GM12878 (cell line): Measurements from ENCODE around the gene PC. TPM values are rescaled to one million over a fixed set of nuclear protein-coding genes. Genes with fewer than 3 reads are reported as not detected.
A peak's percentile ranks its signal among the peaks of the same experiment; 100 is the strongest.

ENCODE experiments used
- ATAC-seq: fragments of 200-7000 bp; cut with Tn5 transposase; 3 replicates; pipeline ENCODE4 v1.9.1; 2020; ENCODE audit warnings: mild to moderate bottlenecking, moderate library complexity
- BruUV-seq: library from RNA; stranded (reverse); fragments of 400-500 nt; replicated peaks from 2 replicates; lab custom pipeline; 2021; lab: Mats Ljungman, UMichigan
- CTCF ChIA-PET: fragments of 300-600 bp; sonication (Branson Sonifier 250); formaldehyde crosslinking; extraction: SDS; loops from one replicate; lab custom pipeline; 2021; ENCODE audit warnings: inconsistent platforms; lab: Yijun Ruan, JAX
- POLR2A ChIA-PET: fragments of 350-600 bp; formaldehyde crosslinking; extraction: SDS; loops from one replicate; lab custom pipeline; 2021; ENCODE audit warnings: inconsistent platforms; lab: Charles Lee
- RAD21 ChIA-PET: fragments of 300-600 bp; sonication (Branson Sonifier 250); formaldehyde crosslinking; loops from one replicate; lab custom pipeline; 2023; ENCODE audit warnings: antibody characterized with exemption; ENCODE audit not compliant: unreplicated experiment; lab: Charles Lee
- SMC1A ChIA-PET: fragments of 300-600 bp; sonication (Branson Sonifier 250); formaldehyde crosslinking; loops from one replicate; lab custom pipeline; 2023; ENCODE audit not compliant: unreplicated experiment, uncharacterized antibody; lab: Charles Lee
- DNase-seq: peaks from one replicate; pipeline ENCODE4 v3.0.0-alpha.2; 2011; ENCODE audit warnings: low read depth, low spot score
- FAIRE-seq: peaks from 3 replicates; lab custom pipeline; 2011; peaks lifted over from hg19 to GRCh38; lab: Jason Lieb, UNC
- H2AFZ ChIP-seq: 2 replicates; pipeline ENCODE4 v1.6.0; 2011; ENCODE audit warnings: low read depth, low read length, control low read depth; ENCODE audit not compliant: control insufficient read depth
- H3K27ac ChIP-seq: 2 replicates; pipeline ENCODE4 v1.5.1; 2011; ENCODE audit warnings: control low read depth; ENCODE audit not compliant: control insufficient read depth, insufficient read depth
- H3K27me3 ChIP-seq, 2 experiments: replicated peaks in 1 of 2; 2 replicates each; pipeline versions ENCODE4 v1.6.0 to v1.6.1; 2011; ENCODE audit warnings: low read length in 1 of 2; ENCODE audit not compliant: control insufficient read depth in 2 of 2, insufficient read depth in 2 of 2
- H3K36me3 ChIP-seq, 2 experiments: 2 replicates each; pipeline ENCODE4 v1.5.1; 2011; ENCODE audit warnings: low read length in 1 of 2; ENCODE audit not compliant: control insufficient read depth in 2 of 2, insufficient read depth in 2 of 2
- H3K4me1 ChIP-seq: 2 replicates; pipeline ENCODE4 v1.6.1; 2011; ENCODE audit warnings: mild to moderate bottlenecking, low read length, moderate library complexity, mixed read lengths; ENCODE audit not compliant: control insufficient read depth, insufficient read depth
- H3K4me2 ChIP-seq: 2 replicates; pipeline ENCODE4 v1.6.0; 2011; ENCODE audit warnings: control low read depth; ENCODE audit not compliant: control insufficient read depth, insufficient read depth
- H3K4me3 ChIP-seq: fragments of 200-600 bp; sonication (generic); 2 replicates; pipeline ENCODE4 v1.5.1; 2016
- H3K79me2 ChIP-seq: 2 replicates; pipeline ENCODE4 v1.6.0; 2011; ENCODE audit warnings: low read length; ENCODE audit not compliant: control insufficient read depth, insufficient read depth
- H3K9ac ChIP-seq: 2 replicates; pipeline ENCODE4 v1.8.0; 2011; ENCODE audit warnings: low read length, control low read depth, mixed read lengths; ENCODE audit not compliant: control insufficient read depth, insufficient read depth
- H3K9me3 ChIP-seq: replicated peaks from 3 replicates; pipeline ENCODE4 v1.5.1; 2011; ENCODE audit warnings: mild to moderate bottlenecking, low read length; ENCODE audit not compliant: control insufficient read depth, insufficient read depth
- H4K20me1 ChIP-seq: 2 replicates; pipeline ENCODE4 v1.6.0; 2011; ENCODE audit not compliant: control insufficient read depth, insufficient read depth
- HDGF ChIP-seq: fragments of 450-650 bp; IDR thresholded peaks from 2 replicates; pipeline ENCODE4 v1.6.1; 2016; ENCODE audit warnings: antibody characterized with exemption
- MYB ChIP-seq: fragments of 150-350 bp; IDR thresholded peaks from 2 replicates; pipeline ENCODE4 v1.6.1; 2014; ENCODE audit warnings: mild to moderate bottlenecking, low read depth, low read length, borderline replicate concordance
- MYC ChIP-seq: IDR thresholded peaks from 2 replicates; pipeline ENCODE4 v1.6.1; 2011; ENCODE audit warnings: mild to moderate bottlenecking, low read length, moderate library complexity, inconsistent platforms; ENCODE audit not compliant: insufficient read depth, insufficient replicate concordance, insufficient read length, severe bottlenecking
- PAX8 ChIP-seq: fragments of 450-650 bp; IDR thresholded peaks from 2 replicates; pipeline ENCODE4 v1.6.1; 2017; ENCODE audit warnings: mild to moderate bottlenecking, moderate library complexity
- RUNX3 ChIP-seq: IDR thresholded peaks from 2 replicates; pipeline ENCODE4 v1.6.1; 2012; ENCODE audit warnings: low read length, inconsistent platforms
- SPI1 ChIP-seq: IDR thresholded peaks from 2 replicates; pipeline ENCODE4 v1.6.1; 2011; ENCODE audit warnings: low read depth, mild to moderate bottlenecking, low read length, moderate library complexity, borderline replicate concordance; ENCODE audit not compliant: insufficient read depth
- WGBS: methylation state at CpG from one replicate; pipeline ENCODE4 v1.1.6; 2016; ENCODE audit warnings: low lambda C conversion rate; ENCODE audit not compliant: insufficient replicate concordance, insufficient coverage; ENCODE audit errors: missing lambda C conversion rate; 5-methylcytosine and 5-hydroxymethylcytosine counted together
- in situ Hi-C: fragments of 300-500 bp; cut with MboI; formaldehyde crosslinking; loops from 9 replicates; pipeline ENCODE4 v1.14.3; 2018; ENCODE audit warnings: mixed read lengths
- intact Hi-C: fragments of 100-400 bp; cut with micrococcal nuclease; formaldehyde crosslinking; loops from one replicate; pipeline ENCODE4 v1.14.2; 2022; ENCODE audit not compliant: unreplicated experiment
- polyA plus RNA-seq, 11 experiments: library from polyadenylated mRNA; depleted of rRNA in 4 of 11; unstranded in 6 of 11; stranded (reverse) in 5 of 11; fragments of >200 nt; fragmentation: Nextera tagmentation in 4 of 11; fragmentation: Illumina TruSeq in 1 of 11; extraction: Ambion mirVana in 4 of 11; extraction: Trizol in 1 of 11; gene quantifications; 1 replicate in 1 of 11; 2 replicates in 10 of 11; pipeline versions ENCODE4 v1.2.1 to v1.2.3, GENCODE V29; 2011 to 2016; ENCODE audit warnings: inconsistent platforms in 2 of 11, missing spikeins in 2 of 11, low read depth in 1 of 11
- total RNA-seq, 4 experiments: library from RNA; depleted of rRNA in 3 of 4; stranded (reverse); fragments of >200 nt in 3 of 4; fragmentation: Illumina TruSeq in 1 of 4; extraction: Trizol in 1 of 4; gene quantifications; 2 replicates each; pipeline versions ENCODE4 v1.2.1 to v1.2.3, GENCODE V29; 2013 to 2021
- TF ChIP-seq, protein P1 (sequence below): fragments of 450-650 bp; IDR thresholded peaks from 2 replicates; pipeline ENCODE4 v1.6.1; 2016; ENCODE audit warnings: mild to moderate bottlenecking

PC gene
- total and polyA plus RNA-seq, 10 of the 15 experiments (the other 5 are each of a cell fraction or from before 2014, with no cell fraction given), result 0.22 to 10.3 (median 4.5) TPM

- 94% methylated on average over 12 of the region's 12 CpGs for WGBS
- Histone ChIP-seq H3K4me2 (peak overlapping the region; percentile 81), H3K36me3 (peaks cover 4 to 7% of the 10 kb centered on the region in 2 experiments; a peak in 2 of 4 replicates), H3K27me3 (no peaks in the 10 kb centered on the region), H3K79me2 (peaks cover 37% of the 10 kb centered on the region), H3K4me1 (peaks cover 16% of the 10 kb centered on the region), H3K9ac (peak overlapping the region; percentile 99), H2AFZ (no peak overlapping the region), H3K4me3 (peak overlapping the region; percentile 95), H3K9me3 (no peaks in the 10 kb centered on the region), H3K27ac (no peak overlapping the region), H4K20me1 (no peaks in the 10 kb centered on the region)
- POLR2A ChIA-PET, result interaction anchor here (0.6 to 5.5 kb wide), 5 partner anchors 11 to 378 kb away, joined by 3 to 49 read pairs (median 4); partner anchors contain the start of genes PELI3 and RBM4B
- in situ Hi-C loops (no loop called here), intact Hi-C loops (no loop called here)
- DNase-seq, result no peak
- SMC1A ChIA-PET, result interaction anchor here (3.7 kb wide), 1 partner anchor 11 kb away, joined by 14 read pairs; no protein-coding TSS in a partner anchor
- BruUV-seq, result no TSS peak
- CTCF ChIA-PET, result interaction anchor here (0.6 to 1.0 kb wide), 4 partner anchors 9 to 267 kb away, joined by 3 to 4 read pairs (median 3); no protein-coding TSS in a partner anchor
- TF ChIP-seq MYB, result no peak
- RAD21 ChIA-PET, result interaction anchor here (1.2 to 2.9 kb wide), 2 partner anchors 11 kb away, joined by 3 to 10 read pairs; no protein-coding TSS in a partner anchor
- no peak for FAIRE-seq
- no peak for ATAC-seq
Observed at GRCh38 chr11:66844496-66845142, 113.6 kb downstream of the PC start.

DNA sequence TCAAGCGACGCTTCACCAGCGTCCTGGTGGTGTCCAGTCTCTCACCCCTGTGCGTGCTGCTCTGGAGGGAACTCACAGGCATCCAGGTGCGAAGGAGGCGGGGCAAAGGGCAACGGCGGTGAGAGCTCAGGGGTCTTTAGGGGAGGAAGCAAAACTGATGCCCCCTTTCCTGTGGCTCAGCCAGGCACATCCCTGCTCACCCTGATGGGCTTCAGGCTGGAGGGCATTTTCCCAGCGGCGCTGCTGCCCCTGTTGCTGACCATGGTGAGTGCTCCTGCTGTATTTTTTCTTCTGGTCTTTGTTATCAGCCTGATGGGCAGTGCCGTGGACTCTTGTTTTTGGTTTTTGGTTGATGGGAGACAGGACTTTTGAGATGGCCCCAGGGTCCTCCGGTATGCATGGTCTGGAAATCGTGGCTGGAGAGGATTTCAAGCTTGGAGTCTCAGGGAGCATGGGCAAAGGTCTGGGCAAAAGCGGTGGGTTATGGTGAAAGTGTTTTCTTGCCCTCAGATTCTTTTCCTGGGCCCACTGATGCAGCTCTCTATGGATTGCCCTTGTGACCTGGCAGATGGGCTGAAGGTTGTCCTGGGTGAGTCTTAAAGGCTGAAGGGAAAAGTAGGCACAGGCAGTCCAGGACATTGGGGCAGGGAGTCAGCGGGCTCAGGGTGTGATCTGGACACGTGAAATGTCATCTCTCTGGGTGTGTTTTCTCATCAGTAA, 114.2 kb downstream of the PC start:
- ChIA-PET CTCF (interaction anchor here (0.6 to 3.3 kb wide), 6 partner anchors 8 to 266 kb away, joined by 3 to 11 read pairs (median 4); no protein-coding TSS in a partner anchor), SMC1A (interaction anchor here (1.0 to 3.7 kb wide), 2 partner anchors 12 to 405 kb away, joined by 3 to 14 read pairs; no protein-coding TSS in a partner anchor), RAD21 (interaction anchor here (2.9 kb wide), 2 partner anchors 10 to 12 kb away, joined by 10 read pairs; no protein-coding TSS in a partner anchor), POLR2A (interaction anchor here (0.6 to 5.5 kb wide), 8 partner anchors 8 to 378 kb away, joined by 3 to 49 read pairs (median 4); partner anchors contain the start of genes PELI3, RBM4 and RBM4B)
- ATAC-seq (no peak), DNase-seq (no peak), FAIRE-seq (no peak)
- Histone ChIP-seq H2AFZ (peak overlapping the region; percentile 94), H3K79me2 (peaks cover 37% of the 10 kb centered on the region), H3K9me3 (no peaks in the 10 kb centered on the region), H3K36me3 (peaks cover 4 to 12% of the 10 kb centered on the region in 2 experiments; a peak in 2 of 4 replicates), H3K4me3 (peak overlapping the region; percentile 95), H3K9ac (peak overlapping the region; percentile 99), H3K4me2 (peak overlapping the region; percentile 81), H3K4me1 (peaks cover 16% of the 10 kb centered on the region), H4K20me1 (no peaks in the 10 kb centered on the region), H3K27ac (peak overlapping the region; percentile 99), H3K27me3 (no peaks in the 10 kb centered on the region)
- TSS peak; percentile 76 for BruUV-seq
- intact Hi-C loops (no loop called here), in situ Hi-C loops (no loop called here)
- 16% methylated on average over 16 of the region's 16 CpGs for WGBS
- TF ChIP-seq RUNX3 (no peak), HDGF (0 out of 2 replicates have a peak, but pooled peaks have one; percentile 25), PAX8 (no peak), MYC (no peak), SPI1 (no peak)
- TF ChIP-seq, protein P1, sequence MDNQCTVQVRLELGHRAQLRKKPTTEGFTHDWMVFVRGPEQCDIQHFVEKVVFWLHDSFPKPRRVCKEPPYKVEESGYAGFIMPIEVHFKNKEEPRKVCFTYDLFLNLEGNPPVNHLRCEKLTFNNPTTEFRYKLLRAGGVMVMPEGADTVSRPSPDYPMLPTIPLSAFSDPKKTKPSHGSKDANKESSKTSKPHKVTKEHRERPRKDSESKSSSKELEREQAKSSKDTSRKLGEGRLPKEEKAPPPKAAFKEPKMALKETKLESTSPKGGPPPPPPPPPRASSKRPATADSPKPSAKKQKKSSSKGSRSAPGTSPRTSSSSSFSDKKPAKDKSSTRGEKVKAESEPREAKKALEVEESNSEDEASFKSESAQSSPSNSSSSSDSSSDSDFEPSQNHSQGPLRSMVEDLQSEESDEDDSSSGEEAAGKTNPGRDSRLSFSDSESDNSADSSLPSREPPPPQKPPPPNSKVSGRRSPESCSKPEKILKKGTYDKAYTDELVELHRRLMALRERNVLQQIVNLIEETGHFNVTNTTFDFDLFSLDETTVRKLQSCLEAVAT, result no peak
